Measurements from ENCODE around the gene KLHL10.
A peak's percentile ranks its signal among the peaks of the same experiment; 100 is the strongest.
"Not testable (repeated sequence)": the region's sequence is repeated elsewhere in the genome, so short reads cannot be mapped to it uniquely, and the experiment has no call there.

The KLHL10 gene

DNA sequence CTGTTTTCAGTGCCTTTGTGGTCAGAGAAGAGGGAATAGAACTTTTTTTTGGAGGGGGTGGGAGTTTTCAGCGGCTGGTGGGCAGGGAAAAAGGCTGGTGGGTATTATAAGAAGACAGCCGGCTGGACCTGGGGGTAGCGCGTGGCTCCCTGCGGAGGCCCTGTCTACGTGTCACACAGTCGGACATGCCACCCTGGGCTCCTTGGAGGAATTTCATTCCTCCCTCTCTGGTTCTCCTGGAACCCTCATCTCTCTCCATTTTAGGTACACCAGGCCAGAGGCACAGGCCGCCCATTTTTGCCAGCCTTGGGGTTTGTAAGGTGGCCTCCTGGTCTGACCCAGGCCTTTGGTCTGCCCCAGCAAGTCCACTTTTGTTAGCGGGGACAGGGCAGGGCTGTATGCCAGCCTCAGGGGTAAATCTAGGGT is 23.9 kb upstream of the KLHL10 start:
- DNase-seq, result no peak

DNA sequence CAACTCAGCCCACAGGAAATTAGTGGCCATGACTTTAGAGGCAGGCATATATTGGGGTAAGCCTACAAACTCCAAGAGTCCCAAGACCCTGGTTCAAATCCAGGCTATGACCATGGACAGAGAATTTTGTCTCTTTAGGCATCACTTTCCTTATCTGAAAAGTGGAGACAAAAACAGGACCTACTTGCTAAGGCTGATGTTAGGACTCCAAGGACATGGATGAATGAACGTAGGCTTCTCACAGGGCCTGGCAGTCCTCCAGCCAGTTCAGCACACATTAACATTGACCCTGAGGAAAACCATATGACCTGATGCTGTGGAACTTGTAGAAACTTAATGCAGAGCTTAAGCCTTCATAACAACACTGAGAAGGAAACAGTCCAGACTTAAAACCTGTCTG is 23.4 kb upstream of the KLHL10 start:
- no peak for DNase-seq

DNA sequence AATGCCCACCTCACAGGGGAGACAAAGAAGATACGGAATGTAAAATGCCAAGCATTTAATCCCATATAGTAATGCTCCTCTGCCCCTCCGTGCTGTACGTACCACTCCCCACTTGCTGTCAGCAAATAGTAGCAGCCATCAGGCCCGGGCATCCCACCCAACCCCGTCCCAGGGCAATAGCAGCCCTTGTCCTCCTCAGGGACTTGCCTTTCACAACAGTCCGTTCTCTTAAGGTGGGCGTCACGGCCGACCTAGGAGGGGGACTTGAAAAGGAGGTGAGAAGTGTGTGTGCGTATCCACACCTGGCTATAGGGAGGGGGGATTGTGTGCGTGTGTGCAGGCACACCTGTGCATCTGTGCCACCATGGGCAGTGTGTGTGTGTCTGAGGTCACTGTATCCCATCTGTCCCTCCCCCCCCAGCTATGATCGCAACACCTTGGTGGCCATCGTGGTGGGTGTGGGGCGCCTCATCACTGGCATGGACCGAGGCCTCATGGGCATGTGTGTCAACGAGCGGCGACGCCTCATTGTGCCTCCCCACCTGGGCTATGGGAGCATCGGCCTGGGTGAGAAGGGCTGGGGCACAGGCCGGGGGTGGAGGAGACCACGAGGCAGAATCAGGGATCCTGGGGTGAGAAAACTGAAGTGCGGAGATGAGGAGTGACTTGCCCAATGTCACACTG is 20.8 kb upstream of the KLHL10 start:
- DNase-seq, result no peak

DNA sequence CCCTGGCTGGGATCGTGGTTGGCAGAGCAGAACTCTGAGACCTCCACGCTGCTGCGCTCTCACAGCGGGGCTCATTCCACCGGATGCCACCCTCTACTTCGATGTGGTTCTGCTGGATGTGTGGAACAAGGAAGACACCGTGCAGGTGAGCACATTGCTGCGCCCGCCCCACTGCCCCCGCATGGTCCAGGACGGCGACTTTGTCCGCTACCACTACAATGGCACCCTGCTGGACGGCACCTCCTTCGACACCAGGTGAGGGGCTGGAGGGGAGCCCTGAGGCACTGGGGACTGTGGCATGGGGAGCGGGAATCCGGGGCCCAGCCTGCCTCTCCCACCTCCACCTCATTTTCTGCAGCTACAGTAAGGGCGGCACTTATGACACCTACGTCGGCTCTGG is 19.6 kb upstream of the KLHL10 start:
- DNase-seq, result no peak

DNA sequence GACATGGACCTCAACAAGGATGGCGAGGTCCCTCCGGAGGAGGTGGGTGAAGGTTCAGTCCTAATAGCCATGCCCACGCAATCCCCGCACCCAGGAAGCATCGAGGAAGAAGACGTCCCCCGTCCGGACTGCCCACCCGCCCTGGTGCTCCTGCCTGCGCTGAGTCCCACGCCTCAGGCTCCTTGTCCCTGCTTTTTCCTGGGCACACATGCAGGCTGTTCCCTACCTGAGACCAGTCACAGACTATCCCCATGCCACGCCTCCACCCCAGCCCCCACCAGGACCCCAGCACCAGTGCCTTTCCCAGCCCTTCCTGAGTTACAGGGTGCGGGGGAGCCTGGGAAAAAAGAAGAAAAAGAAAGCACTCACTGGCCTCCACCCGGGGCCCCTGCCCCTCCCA is 15.8 kb upstream of the KLHL10 start:
- DNase-seq, result no peak

DNA sequence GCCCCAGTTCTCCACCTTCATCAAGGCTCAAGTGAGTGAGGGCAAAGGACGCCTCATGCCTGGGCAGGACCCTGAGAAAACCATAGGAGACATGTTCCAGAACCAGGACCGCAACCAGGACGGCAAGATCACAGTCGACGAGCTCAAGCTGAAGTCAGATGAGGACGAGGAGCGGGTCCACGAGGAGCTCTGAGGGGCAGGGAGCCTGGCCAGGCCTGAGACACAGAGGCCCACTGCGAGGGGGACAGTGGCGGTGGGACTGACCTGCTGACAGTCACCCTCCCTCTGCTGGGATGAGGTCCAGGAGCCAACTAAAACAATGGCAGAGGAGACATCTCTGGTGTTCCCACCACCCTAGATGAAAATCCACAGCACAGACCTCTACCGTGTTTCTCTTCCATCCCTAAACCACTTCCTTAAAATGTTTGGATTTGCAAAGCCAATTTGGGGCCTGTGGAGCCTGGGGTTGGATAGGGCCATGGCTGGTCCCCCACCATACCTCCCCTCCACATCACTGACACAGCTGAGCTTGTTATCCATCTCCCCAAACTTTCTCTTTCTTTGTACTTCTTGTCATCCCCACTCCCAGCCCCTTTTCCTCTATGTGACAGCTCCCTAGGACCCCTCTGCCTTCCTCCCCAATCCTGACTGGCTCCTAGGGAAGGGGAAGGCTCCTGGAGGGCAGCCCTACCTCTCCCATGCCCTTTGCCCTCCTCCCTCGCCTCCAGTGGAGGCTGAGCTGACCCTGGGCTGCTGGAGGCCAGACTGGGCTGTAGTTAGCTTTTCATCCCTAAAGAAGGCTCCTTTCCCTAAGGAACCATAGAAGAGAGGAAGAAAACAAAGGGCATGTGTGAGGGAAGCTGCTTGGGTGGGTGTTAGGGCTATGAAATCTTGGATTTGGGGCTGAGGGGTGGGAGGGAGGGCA is 15.1 kb upstream of the KLHL10 start:
- DNase-seq, result no peak

DNA sequence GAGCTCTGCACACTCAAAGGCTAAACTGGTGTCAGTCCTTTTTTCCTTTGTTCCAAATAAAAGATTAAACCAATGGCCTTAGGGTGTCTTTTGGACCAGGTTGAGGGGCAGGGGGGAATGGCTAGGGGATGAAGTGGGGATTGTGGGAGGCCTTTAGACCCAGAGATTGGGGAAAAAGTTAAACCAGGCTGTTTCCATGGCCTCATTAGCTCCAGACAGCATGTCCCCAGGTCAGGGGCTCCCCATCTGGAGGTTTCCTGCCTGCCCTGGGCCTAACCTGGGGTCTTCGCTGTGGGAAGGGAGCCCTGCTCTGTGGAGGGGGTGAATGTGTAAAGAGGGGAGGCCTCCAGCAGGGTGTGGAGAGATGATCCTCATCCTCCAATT is 14.5 kb upstream of the KLHL10 start:
- no peak for DNase-seq

DNA sequence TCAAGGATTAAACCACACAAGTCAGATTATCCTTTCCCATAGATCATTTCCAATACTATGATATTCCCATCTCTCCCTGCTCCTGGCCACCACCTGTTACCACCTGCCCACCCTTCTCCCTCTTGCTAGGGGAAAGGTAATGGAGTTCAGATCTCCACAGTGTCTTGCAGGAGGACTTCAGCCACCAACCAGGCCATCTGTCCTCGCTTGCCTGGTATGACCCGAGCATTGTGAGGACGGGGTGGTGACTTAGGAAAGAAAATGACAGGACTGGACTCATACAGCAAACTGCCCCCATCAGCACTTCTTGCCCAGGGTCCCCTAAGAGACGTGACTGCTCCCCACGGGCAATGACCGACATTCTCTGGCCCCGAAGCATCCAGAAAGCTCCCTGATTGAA is 14.0 kb upstream of the KLHL10 start:
- DNase-seq, result no peak

DNA sequence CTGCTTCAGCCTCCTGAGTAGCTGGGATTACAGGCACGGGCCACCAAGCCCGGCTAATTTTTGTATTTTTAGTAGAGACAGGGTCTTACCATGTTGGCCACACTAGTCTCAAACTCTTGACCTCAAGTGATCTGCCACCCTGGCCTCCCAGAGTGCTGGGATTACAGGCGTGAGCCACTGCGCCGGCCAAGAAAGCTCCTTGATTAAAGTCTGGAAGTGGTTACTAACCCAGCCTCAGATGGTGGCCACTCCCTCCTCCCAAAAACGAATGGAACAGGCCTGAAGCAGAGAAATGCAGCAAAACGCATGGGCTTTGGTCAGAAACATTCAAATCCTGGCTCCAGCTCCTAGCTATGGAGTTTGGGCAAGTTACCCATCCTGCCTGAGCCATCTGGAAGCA is 13.5 kb upstream of the KLHL10 start:
- DNase-seq, result no peak

DNA sequence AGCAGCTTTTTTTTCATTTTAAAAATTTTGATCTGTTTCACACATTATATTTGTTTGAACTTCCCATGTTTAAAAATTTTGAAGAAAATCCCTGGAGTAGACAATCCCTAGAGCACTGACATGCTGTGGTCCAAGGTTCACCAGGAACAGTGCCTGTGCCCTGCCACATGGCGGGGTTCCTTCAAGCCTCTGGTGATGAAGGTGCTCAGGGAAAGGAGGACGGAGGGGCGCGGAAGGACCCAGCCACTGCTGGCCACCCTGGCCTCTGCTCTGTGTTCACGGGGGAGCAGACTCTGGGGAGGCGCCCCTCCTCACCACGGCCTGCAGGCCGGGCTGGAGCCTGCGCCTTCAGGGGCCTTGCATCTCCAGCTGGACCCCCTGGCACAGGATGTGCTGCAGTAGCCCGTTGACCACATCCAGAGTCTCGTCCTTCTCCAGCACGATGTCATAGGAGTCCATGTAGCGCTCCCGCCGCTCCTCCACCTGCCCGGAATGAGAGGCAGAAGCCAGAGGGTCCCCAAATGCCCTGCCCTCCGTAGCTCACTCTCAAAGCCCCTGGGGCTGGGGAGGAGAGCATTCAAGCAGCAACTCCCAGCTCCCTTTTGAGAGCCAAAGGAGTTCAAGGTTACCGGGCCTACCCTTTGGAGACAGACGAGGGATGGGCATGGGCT is 12.3 kb upstream of the KLHL10 start:
- DNase-seq, result no peak

DNA sequence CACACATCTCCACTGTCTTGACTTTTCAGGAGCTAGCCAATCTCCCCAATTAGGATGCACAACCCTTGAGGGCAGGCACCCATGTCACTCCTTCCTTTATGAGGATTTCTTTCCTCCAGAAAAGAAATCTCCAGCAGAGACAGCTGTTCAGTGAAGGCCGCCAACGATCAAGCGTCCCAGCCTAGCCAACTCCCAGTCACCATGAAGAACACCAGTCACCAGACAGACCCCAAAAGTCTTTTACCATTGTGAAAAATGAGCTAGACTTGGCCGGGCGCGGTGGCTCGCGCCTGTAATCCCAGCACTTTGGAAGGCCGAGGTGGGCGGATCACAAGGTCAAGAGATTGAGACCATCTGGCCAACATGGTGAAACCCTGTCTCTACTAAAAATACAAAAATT is 7.7 kb upstream of the KLHL10 start:
- not testable (repeated sequence) for DNase-seq

DNA sequence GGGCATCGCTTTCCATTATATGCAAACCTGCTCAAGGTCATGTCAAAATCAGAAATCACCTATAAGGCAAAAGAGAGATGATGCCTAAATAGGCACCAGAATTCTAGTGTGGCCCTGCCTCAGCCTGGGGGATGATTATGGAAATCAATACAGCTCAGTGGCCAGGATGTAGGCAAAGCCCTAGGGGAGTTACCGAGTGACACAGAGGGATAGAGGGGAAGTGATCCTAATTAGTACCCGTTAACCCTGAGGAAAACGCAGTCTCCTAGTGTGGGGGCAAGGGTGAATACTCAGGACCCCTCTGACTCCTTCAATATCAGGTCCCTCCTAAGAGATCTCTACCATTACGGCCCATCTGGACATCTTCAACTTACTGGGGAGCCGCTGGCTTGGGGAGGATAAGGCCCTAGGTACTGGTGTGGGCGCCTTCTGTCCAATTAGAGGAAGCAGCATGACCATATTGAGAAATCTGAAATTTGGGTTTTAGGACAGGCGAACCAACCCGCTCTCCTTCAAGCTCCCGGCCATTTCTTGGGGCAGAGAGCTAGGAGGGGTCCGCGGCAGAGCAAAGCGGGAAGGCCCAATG is 2.3 kb upstream of the KLHL10 start:
- DNase-seq, result no peak

DNA sequence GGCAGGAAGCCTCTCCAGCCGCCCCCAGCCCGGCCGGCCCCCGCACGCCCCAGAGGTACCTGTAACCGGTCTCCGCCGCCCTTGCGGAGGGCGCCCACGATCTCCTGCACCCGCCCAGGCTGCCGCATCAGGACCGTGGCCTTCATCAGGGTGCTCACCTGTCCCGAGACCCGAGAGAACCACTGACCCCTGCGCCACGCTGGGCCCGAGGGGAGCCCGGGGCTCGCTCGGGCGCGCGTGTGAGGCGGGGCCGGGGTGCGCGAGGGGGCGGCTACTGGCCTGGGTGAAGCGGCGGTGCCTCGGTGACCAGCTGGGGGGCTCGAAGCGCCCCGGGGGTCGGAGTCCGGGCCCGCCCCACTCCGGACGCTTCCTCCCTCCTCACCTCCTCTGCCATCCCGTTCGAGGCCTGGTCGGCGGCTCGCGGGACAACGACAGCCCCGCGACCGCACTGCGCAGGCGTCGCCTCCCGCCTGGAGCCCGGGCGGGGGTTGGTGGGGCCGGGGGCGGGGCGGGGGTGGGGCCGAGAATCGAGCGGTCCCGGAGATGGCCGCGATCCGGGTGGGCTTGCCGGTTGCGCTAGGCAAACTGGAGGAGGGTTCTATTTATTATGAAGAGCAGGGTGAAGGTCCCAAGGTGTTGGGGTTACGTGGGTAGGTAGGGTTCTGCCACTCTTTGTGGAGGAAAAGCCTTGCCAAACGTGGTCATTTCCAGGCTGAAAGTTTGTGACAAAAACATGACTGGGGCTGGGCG is 1.6 kb upstream of the KLHL10 start, which contains the start of gene NT5C3B:
NT5C3B (minus strand) TSS at position 433 of the 750 bp plus-strand sequence; CDS start at position 394, 39 bp downstream.
- DNase-seq, result peak; percentile 39

DNA sequence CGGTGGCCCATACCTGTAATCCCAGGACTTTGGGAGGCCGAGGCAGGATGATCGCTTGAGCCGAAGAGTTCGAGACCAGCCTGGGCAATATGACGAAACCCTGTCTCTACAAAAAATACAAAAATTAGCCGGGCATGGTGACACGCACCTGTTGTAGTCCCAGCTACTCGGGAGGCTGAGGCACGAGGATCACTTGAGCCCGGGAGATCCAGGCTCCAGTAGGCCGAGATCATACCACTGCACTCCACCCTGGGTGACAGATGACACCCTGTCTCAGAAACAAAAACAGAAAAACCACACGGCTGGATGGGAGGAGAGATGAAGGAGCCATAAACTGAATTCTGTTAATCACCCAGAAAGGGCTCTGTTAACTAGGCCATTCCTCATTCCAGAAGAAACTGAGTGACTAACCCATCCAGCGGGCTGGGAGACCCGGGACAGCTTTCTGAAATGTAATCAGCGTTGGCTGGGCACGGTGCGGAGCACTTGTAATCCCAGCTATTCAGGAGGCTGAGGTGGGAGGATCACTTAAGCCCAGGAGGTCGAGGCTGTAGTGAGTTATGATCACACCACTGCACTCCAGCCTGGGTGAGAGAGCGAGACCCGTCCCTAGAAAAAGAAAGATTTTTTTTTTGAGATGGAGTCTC is 952 bp upstream of the KLHL10 start:
- no peak for DNase-seq

DNA sequence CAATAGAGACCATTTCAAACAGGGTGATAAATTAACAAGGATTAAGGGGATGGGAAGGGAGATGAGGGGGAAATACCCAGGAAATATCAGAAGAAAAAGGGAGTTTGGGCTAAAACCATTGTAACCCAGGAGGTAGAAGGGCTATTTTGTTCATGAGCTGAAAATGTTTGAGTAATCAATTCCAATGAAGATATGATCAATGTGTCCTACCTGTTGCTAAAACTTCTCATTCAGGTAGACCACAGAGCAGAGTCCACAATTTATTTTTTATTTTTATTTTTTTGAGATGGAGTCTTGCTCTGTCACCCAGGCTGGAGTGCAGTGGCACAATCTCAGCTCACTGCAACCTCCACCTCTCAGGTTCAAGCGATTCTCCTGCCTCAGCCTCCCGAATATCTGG is 1.8 kb downstream of the KLHL10 start:
- not testable (repeated sequence) for DNase-seq

DNA sequence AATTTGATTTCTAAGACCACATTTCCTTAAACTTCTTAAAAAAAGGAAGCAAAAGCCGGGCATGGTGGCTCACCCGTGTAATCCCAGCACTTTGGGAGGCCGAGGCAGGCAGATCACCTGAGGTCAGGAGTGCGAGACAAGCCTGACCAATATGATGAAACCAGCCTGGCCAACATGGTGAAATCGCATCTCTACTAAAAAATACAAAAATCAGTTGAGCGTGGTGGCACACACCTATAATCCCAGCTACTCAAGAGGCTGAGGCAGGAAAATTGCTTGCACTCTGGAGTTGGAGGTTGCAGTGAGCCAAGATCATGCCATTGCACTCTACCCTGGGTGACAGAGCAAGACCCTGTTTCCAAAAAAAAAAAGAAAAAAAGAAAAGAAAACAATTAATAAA is 3.2 kb downstream of the KLHL10 start:
- not testable (repeated sequence) for DNase-seq

DNA sequence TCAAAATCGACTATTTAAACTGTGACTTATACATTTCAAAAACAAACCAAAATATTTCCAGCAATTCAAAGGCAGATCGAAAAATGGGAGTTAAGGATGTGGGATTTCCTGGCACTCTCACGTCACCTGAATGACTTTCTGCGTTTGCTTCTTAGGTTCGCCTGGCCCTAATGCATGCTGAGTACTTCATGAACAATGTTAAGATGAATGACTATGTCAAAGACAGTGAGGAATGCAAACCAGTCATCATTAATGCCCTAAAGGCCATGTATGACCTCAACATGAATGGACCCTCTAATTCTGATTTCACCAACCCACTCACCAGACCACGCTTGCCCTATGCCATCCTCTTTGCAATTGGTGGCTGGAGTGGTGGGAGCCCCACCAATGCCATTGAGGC is 7.3 kb downstream of the KLHL10 start:
- no peak for DNase-seq

DNA sequence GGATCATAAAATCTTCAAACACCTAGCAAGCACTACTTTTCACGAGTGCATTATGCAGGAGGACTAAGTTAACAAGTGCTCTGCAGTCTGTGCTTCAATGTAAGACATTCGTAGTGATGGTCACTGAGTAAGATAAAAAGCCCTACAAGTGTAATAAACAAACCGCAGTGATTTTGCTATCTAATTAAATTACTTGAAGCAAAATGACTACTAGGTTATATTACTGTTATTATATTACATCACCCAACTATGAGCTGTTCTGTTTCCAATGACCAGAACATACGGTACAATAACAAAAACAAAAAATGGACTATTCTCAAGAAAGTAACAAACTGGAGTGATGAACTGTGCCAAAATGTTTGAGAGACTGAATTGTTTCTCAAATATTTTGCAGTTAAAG is 11.2 kb downstream of the KLHL10 start:
- no peak for DNase-seq

DNA sequence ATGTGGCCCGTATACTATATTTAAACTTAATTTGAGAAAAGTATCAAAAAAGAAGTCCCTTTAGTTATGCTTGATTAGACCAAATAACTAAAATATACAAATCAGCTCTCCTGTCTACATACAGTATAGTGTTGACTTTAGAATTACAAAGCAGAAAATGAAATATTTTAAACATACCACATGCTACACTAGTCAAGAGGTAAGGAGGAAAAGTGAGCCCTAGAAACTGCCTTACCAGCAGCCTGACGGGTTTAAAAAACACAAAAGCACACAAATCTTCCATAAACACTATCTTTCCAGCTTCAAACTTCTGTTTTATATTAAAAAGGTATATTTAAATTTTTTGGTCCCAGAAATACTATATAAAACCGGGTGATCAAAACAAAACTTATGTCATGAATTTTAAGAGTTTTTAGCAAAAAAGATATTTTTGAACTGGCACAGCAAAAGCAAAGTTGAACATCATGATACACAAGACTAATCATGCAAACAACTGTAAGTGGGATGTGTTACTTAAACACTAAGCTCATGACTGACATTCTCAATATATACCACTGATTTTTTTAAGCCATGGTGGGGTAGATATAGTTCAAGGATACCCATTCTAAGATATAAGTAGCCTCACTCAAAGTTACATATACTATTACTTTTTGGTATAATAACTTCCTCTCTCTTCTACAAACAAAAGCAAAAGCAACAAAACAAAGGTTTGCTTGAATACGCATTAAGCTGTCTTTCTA is 11.8 kb downstream of the KLHL10 start:
- no peak for DNase-seq

DNA sequence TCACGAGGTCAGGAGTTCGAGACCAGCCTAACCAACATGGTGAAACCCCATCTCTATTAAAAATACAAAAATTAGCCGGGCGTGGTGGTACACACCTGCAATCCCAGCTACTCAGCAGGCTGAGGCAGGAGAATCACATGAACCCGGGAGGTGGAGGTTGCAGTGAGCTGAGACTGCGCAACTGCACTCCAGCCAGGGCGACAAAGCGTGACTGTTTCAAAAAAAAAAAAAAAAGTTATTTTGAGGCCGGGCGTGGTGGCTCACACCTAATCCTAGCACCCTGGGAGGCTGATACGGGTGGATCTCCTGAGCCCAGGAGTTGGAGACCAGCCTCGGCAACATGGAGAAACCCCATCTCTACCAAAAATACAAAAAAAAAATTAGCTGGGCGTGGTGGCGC is 13.8 kb downstream of the KLHL10 start:
- not testable (repeated sequence) for DNase-seq

DNA sequence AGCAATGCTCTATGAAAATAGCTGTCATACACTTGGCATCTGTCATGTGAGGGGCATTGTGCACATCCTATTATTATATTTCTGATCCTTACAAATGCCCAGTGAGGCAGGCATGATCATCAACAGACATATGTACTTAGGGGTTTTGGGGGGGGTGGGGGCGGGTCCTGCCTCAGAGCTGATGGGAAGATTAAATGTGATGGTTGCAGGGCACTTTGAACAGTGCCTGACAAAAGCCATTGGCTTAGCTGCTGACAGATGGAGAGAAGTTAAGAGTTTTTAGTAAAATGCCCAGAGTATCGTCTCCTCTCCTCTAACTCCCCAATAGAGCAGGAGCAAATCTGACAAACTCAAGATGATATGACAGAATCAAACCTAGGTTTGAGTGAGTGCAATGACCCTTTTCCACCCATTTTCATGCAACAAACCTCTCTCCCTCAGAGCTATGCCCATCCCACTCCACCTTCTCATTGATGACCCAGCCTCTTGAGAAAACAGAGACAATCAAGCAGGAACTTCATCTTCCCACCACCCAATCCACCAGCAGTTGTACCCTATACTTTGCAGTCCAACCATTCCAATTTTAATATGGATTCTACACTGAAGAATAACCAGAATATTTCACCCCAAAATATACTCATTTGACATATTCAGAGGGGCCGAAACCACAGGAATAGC is 22.8 kb downstream of the KLHL10 start:
- no peak for DNase-seq

Data from activated CD4-positive, alpha-beta T cell treated with anti-CD3 and anti-CD28 coated beads for 1 hour (primary cell).